Measurements from ENCODE around the gene MED16.
"Not testable (repeated sequence)": the region's sequence is repeated elsewhere in the genome, so short reads cannot be mapped to it uniquely, and the experiment has no call there.

The MED16 gene

DNA sequence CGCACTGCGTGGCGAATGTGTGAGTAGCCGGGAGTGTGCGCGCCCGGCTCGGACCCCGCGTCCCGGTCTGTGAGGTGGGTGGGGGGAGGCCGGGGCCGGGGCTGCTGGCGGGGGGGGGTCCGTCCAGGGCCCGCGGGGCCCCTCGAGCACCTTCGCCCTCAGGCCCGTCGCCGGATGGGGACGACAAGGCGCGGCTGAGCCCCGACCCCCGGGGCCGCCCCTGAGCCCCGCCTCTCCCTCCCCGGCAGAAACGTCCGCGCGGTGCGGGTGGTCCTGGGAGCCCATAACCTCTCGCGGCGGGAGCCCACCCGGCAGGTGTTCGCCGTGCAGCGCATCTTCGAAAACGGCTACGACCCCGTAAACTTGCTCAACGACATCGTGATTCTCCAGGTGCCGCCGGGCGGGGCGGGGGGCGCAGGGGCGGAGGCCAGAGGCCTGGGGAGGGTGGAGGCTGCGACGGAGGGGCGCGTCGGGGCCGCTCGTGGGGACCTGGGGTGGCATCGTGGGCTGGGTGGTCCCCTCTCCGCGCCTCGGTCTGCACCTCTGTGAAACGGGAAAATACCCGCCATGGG lies 39.9 kb downstream of the MED16 start:
- no peak for DNase-seq

DNA sequence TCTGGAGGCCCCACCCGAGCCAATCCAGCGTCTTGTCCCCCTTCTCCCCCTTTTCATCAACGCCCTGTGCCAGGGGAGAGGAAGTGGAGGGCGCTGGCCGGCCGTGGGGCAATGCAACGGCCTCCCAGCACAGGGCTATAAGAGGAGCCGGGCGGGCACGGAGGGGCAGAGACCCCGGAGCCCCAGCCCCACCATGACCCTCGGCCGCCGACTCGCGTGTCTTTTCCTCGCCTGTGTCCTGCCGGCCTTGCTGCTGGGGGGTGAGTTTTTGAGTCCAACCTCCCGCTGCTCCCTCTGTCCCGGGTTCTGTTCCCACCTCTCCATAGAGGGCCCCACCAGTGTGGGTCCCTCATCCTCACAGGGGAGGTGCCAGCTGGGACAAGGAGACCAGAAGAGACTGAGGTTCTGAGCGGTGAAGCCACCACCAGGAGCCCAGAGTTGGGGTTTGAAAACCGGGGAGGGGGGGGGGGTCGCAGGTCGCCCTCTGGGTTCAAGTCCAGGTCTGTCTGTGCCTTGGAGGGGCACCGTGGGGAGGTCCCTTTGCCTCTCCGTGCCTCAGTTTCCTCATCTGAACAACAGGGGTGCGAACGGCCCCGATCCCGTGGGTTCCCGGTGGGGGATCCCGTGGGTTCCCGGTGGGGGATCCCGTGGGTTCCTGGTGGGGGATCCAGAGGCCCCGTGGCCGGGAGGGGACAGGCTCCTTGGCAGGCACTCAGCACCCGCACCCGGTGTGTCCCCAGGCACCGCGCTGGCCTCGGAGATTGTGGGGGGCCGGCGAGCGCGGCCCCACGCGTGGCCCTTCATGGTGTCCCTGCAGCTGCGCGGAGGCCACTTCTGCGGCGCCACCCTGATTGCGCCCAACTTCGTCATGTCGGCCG lies 40.6 kb downstream of the MED16 start, which contains the start of gene ELANE:
Gene ELANE, plus strand, starts transcription at position 168 of the 878 bp plus-strand sequence. Its CDS starts 26 bp downstream, at position 194.
- DNase-seq: no peak

DNA sequence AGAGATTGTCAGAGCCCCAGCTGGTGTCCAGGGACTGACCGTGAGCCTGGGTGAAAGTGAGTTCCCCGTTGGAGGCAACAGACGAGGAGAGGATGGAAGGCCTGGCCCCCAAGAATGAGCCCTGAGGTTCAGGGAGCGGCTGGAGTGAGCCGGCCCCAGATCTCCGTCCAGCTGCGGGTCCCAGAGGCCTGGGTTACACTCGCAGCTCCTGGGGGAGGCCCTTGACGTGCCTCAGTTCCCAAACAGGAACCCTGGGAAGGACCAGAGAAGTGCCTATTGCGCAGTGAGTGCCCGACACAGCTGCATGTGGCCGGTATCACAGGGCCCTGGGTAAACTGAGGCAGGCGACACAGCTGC lies 42.0 kb downstream of the MED16 start:
- no peak for DNase-seq

DNA sequence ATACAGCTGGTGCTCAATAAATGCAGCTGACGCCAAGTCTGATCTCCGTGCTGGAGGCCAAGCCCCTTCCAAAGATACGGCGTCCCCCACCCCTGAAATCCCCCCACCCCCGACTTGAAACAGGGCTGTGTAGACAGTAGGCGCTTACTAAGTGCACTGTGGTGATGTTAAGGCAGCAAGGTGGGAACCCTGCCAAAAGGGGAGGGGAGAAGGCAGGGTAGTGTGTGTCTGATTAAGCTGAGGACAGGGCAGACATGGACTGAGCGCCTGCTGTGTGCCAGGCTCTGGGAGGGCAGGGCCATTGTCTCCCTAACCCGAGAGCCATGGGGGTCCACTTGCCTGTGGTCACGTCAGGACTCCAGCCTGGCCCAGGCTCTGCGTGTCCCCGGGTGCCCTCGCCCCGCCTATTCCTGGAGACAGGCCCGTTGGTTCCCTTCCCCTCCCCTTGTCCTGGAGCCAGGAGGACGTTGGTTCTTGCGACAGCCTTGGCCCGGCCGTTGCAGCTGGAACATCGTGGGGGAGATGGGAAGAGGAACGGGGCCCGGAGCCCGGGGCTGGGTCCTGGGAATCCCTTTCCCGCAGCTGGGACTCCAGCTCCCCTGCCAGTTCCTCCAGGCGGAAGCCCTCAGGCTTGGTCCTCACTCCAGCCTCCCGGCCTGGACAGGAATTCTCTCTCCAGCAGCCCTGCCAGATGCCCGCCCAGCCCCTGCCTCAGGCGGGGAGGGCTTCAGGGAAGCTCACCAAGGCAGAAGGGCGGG lies 42.6 kb downstream of the MED16 start:
- no peak for DNase-seq

DNA sequence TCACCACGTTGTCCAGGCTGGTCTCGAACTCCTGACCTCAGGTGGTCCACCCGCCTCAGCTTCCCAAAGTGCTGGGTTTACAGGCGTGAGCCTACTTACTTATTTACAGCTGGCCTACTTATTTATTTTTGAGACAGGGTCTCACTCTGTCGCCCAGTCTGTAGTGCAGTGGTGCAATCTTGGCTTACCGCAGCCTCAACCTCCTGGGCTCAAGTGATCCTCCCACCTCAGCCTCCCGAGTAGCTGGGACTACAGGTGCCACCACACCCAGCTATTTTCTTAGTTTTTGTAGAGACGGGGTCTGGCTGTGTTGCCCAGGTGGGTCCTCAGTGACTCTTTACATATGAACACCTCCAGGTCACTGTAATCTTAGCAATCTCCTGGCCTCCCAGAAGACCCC lies 43.8 kb downstream of the MED16 start:
- not testable (repeated sequence) for DNase-seq

DNA sequence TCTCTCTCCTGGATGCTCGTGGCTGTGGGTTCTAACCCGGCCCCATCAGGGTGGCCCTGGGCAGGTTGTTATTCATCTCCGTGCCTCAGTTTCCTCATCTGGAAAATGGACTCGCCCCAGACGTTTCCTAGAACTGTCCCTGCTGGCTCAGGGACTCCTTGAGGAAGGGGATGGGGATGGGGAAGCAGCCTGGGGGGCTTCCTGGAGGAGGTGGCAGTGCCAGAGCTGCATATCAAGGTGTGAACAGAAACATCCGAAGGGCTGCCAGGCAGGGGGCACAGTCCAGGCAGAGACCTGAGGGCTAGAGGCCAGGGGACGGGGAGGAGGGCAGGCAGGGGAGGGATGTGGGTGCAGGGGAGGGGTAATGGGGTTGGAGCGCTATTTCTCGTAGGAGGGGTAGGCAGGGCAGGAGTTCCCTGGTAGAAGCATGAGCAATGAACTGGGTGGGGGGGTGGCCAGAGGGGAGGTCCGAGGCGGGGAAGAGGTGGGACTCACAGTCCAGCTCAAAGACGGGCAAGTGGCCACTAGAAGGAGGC lies 44.5 kb downstream of the MED16 start:
- DNase-seq: no peak

DNA sequence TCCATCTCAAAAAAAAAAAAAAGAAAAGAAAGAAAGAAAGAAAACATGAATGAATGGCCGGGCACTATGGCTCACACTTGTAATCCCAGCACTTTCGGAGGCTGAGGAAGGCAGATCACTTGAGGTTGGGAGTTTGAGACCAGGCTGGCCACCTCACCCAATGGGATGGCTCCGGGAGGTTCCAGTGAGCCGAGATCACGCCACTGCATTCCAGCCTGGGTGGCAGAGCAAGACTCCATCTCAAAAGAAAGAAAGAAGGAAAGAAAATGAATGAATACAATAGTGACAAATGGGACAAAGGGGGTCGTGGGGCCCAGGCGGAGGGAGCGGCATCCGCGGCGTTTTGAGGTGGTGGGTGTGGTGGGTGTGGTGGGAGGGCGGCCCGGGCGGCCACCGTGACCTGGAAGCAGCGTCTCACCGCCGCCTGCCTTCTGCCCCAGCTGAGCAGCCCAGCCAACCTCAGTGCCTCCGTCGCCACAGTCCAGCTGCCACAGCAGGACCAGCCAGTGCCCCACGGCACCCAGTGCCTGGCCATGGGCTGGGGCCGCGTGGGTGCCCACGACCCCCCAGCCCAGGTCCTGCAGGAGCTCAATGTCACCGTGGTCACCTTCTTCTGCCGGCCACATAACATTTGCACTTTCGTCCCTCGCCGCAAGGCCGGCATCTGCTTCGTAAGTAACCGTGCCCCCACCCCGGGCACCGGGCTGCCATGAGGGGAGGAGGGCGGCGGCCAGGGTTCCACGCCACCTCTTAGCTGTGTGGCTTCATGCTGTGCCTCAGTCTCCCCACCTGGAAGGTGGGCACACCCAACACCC lies 47.1 kb downstream of the MED16 start:
- no peak for DNase-seq

DNA sequence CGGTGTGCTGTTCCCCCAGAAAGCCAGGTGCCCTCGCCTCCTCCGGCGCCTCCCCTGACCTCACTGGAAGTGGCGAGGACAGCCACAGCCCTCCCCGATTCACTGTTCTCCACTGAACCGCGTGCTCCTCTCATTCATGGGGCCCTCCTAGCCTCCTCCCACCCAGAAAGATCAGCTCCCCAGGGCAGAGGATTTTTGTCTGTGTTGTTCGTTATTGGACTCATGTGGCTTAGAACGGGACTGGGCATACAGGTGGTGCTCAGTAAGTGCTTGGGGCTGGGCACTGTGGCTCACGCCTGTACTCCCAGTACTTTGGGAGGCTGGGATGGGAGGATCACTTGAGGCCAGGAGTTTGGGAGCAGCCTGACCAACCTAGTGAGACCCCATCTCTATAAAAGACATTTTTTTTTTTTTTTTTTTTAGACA lies 48.4 kb downstream of the MED16 start:
- no peak for DNase-seq

DNA sequence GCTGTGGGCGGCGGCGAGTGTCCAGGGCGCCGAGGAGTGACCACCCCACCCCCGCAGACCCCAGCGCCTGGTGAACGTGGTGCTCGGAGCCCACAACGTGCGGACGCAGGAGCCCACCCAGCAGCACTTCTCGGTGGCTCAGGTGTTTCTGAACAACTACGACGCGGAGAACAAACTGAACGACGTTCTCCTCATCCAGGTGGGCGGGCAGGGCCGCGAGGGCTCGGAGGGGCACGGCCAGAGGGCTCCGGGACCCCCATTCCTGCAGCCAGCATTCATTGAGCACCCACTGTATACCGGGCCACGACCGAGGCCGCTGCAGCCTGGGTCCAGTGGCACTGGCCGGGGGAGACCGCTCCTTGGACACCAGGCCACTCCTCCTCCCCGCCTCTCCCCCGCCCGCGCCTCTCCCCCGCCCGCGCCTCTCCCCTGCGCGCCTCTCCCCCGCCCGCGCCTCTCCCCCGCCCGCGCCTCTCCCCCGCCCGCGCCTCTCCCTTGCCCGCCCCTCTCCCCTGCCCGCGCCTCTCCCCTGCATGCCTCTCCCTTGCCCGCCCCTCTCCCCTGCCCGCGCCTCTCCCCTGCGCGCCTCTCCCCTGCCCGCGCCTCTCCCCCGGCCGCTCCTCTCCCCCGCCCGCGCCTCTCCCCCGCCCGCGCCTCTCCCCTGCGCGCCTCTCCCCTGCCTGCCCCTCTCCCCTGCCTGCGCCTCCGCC lies 49.0 kb downstream of the MED16 start:
- DNase-seq: no peak

DNA sequence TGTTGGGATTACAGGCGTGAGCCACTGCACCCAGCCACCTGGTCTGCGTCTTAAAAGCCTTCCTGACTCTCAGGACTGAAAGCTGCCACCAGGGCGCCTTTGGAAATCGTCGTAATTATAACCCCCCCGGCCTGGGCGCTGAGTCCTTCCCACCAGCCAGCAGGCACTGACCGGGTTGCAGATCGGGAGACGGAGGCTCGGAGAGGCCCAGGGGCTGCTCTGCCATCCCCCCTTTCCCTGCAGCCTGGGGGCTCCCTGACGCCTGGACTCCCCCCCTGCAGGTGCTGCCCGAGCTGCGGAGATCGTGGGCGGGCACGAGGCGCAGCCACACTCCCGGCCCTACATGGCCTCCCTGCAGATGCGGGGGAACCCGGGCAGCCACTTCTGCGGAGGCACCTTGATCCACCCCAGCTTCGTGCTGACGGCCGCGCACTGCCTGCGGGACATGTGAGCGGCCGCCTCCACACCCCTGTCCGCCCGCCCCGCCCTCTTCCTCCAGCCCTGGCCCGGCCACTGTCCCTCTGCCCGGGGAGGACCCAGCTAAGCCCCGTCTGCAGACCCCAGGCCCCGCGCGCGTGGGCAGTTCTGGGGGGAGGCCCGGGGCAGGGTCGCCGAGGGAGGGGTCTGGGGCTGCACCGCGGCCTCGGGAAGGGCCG lies 49.7 kb downstream of the MED16 start:
- no peak for DNase-seq

DNA sequence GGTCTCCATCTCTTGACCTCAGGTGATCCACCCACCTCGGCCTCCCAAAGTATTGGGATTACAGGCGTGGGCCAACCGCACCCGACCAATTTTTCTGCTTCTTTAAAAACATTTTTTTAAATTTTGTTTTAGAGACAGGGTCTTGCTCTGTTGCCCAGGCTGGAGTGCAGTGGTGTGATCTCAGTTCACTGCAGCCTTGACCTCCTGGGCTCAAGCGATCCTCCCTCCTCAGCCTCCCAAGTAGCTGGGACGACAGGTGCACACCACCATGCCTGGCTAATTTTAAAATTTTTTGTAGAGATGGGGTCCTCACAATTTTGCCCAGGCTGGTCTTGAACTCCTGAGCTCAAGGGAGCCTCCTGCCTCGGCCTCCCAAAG lies 50.2 kb downstream of the MED16 start:
- not testable (repeated sequence) for DNase-seq

DNA sequence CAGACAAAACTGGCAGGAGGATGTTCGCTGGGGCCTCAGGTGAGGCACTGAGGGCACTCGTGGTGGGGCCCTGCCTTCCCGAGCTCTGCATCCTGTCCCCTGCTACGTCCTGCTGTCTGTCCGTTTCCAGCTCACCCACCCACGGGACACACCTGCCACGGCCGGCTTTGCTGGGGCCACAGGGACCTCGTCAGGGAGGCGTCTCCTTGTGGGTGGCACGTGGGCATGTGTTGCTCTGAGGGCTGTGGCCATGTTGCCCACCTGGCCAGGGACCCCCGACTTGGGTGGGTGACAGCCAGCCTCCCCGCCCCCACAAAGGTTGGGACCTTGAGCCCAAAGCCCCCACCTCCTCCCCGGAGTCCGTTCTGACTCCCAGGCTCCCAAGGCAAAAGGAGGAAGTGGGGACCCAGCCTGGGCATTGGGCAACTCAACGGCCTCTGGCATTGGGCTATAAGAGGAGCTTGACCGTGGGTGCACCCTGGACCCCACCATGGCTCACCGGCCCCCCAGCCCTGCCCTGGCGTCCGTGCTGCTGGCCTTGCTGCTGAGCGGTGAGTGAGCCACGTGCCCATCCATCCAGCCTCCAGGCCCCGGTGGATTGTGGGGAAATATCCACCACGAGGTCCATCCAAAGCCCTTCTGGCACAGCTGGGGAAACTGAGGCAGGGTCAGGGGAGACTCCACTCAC lies 52.3 kb downstream of the MED16 start, which contains the start of gene PRTN3:
Gene PRTN3, plus strand, starts transcription at position 481 of the 688 bp plus-strand sequence. Its CDS starts 10 bp downstream, at position 491.
- no peak for DNase-seq

DNA sequence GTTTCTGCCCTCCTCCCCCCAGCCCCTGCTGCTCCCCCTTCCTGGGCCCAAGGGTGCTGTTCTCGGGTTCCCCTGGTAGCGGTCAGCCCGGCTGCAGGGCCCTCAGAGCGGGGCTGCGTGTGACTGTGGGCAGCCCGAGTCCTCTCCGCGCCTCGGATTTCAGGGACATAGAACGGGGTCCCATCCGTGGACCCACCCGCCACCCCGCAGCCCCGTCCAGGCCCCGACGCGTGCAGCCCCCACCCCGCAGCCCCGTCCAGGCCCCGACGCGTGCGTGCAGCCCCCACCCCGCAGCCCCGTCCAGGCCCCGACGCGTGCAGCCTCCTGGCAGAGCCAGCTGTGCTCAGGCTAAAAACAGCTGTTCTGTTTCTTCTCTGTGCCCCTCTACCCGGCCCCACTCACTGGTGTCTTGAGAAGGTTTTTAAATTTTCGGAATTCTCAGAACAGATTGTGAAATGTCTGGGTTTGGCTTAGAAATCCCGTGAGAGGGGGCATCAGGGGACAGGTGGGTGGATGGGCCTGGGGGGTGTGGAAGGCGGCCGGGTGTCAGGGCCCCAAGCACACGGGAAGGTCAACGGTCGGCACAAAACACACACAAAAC lies 57.7 kb downstream of the MED16 start:
- no peak for DNase-seq

DNA sequence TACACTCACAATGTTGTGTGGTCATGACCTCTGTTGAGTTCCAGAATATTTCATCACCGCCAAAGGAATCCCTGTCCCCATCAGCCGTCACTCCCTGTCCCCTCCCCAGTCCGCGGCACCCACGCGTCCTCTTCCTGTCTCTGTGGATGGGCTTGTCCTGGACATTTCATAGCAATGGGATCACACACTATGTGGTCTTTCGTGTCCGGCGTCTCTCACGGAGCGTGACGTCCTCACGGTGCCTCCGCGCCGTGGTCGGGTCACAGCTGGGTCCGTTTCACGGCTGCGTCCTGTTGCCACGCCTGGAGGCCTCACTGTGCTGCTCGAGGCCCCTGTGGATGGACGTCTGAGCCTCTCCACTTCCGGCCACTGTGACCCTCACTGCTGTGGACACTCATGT lies 58.8 kb downstream of the MED16 start:
- no peak for DNase-seq

DNA sequence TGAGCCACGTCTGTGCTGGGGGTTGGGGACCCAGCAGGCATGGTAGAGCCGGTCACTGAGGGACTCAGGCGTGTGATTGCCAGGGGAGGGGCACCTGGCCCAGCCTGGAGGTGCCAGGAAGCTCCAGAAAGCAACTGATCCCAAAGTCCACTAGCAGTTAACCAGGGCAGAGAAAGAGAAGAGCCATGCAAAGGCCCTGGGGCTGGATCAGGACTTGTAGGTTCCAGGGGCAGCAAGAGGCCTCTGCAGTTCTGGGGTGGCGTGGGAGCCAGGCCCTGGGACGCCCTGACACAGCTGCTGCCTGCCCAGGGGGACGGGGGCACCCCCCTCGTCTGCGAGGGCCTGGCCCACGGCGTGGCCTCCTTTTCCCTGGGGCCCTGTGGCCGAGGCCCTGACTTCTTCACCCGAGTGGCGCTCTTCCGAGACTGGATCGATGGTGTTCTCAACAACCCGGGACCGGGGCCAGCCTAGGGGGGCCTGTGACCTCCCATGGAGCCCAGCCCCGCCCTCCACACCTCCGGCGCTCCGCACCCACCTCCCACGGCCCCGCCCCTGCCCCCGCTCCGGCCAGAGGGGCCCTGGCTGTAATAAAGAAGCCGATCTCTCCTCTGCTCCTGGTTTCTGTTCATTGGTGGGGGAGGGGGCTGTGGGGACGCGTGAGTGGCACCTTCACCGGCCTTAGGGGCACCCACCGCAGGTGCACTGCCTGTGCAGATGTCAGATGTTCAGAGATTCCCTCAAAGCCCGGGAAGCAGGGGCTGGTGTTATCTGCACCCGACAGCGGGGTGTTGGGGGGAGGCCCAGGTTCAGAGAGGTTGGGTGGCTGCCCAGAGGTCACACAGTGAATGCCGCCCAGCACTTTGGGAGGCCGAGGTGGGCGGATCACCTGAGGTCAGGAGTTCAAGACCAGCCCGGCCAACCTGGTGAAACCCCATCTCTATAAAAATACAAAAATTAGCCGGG lies 61.3 kb downstream of the MED16 start:
- no peak for DNase-seq

DNA sequence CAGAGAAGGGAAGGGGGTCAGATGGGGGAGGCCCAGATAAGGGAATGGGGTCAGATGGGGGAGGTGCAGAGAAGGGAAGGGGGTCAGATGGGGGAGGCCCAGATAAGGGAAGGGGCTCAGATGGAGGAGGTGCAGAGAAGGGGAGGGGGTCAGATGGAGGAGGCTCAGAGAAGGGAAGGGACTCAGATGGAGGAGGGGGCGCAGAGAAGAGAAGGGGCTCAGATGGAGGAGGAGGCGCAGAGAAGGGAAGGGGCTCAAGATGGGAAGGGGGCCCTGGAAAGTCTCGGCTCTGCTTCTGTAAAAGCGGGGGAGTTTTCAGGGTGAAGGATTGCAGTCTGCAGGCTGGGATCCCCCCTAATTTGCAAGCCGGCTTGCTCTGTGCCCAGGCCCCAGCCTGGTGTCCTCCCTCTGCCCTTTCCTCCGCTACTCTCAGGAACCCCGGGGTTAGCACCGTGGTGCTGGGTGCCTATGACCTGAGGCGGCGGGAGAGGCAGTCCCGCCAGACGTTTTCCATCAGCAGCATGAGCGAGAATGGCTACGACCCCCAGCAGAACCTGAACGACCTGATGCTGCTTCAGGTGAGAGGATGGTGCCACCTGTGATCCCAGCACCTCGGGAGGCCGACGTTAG lies 63.7 kb downstream of the MED16 start:
- DNase-seq: no peak

DNA sequence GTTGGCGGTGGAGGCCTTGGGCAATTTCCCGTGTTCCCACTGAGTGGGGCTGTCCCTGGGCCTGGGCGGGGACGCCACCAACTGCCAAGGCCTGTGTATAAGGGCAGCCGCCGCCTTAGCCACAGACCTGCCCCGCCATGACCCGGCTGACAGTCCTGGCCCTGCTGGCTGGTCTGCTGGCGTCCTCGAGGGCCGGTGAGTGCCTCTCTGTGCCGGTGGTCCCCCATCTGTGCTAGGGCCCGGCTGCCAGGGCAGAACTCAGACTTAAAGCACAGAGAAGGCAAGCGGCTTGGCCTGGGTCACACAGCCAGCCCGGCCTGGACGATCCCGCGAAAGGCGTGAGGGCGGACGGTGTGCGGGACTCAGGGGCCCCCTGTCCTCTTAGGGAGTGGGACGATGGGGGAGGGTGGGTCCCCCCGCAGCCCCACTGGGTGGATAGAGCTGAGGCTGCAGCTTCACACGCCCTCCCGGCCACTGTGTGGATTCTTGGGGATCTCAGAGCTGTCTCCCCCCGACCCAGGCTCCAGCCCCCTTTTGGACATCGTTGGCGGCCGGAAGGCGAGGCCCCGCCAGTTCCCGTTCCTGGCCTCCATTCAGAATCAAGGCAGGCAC lies 65.2 kb downstream of the MED16 start, which contains the start of gene AZU1:
Gene AZU1, plus strand, starts transcription at position 128 of the 612 bp plus-strand sequence. Its CDS starts 10 bp downstream, at position 138.
- no peak for DNase-seq

DNA sequence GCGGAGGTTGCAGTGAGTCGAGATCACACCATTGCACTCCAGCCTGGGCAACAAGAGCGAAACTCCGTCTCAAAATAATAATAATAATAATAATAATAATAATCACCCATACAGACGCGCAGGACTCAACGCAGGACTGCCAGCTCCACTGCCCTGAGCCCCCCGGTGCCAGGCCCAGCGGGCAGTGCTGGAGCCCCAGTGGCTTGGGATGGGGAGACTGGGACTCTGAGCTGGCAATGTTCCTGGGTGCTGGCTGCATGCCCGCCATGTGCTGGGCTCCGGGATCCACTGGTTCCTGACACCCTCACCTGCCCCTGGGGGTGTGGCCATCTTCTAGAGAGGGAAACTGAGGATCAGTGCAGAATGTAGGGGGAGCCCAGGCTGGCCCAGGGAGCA lies 65.7 kb downstream of the MED16 start:
- no peak for DNase-seq
